HG03175 (cell line): ENCODE results near the gene CAPN6.

Source experiments
- ATAC-seq: cut with Tn5 transposase; IDR thresholded peaks from one replicate; pipeline ENCODE4 v1.9.1; 2021; ENCODE audit warnings: mild to moderate bottlenecking, moderate library complexity; ENCODE audit not compliant: unreplicated experiment

CAPN6 gene, protein sequence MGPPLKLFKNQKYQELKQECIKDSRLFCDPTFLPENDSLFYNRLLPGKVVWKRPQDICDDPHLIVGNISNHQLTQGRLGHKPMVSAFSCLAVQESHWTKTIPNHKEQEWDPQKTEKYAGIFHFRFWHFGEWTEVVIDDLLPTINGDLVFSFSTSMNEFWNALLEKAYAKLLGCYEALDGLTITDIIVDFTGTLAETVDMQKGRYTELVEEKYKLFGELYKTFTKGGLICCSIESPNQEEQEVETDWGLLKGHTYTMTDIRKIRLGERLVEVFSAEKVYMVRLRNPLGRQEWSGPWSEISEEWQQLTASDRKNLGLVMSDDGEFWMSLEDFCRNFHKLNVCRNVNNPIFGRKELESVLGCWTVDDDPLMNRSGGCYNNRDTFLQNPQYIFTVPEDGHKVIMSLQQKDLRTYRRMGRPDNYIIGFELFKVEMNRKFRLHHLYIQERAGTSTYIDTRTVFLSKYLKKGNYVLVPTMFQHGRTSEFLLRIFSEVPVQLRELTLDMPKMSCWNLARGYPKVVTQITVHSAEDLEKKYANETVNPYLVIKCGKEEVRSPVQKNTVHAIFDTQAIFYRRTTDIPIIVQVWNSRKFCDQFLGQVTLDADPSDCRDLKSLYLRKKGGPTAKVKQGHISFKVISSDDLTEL

DNA sequence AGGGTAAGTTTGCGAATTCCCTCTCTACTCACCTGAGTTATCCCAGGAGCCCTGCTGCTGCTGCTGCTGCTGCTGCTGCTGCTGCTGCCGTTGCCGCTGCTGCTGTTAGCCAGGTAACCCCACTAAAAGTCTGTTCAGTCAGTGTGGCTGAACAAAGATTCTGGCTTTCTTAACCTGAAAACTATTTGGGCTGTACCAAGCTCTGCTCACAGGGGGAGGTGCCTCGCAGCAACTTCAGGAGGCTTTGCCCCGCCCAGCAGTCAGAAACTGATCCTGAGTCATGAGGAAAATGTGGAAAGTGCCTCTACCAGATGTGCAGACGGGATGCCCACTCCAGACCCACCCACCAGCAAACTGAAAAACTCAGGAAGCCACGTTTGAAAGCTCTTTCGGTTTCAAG, at the start of gene CAPN6:
TSS of gene CAPN6 (minus strand) at position 145 of the 400 bp plus-strand sequence. CDS start 6,547 bp downstream, outside the sequence.
- no peak for ATAC-seq

DNA sequence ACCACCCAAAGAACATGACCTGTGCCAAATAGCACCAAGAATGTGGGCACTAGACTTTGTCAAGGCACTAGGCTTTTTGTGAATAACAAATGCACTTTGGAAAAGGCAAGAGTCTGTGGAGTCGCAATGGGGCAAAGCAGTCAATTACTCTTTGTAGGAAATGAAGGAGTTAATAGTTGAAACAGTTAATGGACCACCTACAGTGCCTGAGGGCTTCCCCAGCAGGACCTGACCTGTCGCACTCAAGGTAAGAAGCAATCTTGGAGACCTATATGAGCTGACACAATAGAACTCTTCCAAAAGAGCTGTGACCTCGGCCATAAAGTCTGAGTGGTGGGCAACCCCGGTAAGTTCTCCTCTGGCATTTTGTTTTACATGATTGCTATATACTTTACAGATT, 49.2 kb upstream of the CAPN6 start:
- ATAC-seq, result no peak

DNA sequence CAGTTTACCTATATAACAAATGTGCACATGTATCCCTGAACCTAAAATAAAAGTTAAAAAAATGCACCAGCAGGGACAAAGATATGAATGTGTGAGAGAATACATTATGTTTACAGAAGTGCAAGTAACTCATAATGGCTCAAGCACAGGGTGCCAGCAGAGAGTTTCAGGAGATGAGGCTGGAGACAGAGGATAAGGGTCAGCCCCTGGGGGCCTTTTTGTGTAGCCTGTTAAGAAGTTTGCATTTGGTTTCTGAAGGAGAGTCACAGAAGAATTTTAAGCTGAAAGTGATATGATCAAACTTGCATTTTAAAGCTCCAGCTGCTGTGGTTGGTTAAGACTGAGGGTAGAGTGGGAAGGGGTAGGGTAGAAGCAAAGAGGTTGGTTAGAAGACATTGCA, 48.6 kb upstream of the CAPN6 start:
- ATAC-seq, result no peak

DNA sequence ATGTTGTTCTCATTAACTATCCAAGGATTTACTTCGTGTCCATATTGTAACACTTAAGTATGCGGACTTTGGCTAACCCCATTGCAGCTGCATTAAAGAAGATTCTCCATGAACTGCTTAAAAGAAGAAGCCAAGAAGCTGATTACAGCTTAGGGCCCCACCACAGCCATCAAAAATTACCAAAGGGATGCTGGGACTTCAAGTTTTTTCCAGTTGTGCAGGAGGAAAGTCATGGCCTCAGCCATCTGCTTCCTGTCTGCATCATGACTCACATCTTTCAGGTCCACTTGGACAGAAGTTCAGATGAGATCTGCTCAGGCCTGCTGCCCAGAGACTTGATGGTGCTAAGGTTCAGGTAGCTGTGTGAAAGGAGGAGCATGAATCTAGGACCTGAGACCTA, 38.8 kb upstream of the CAPN6 start:
- ATAC-seq, result no peak

DNA sequence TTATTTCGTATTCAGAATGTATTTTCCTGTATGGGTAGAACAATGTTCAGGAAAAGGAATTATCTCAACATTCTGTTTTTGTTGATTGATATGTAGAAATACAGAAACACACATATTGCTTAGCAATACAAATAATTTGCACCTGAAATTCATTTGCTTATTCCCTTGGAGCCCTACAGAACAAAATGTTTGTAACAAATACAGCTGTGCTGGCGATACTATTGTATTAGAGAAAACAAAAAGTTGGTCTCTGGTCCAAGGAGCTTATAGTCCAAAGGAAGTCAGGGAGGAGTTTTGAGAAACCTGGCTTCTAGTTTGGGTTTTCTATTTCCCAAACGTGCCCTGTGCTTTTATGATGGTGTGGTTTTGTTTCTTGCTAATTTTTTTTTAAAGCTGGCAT, 37.8 kb upstream of the CAPN6 start:
- no peak for ATAC-seq

DNA sequence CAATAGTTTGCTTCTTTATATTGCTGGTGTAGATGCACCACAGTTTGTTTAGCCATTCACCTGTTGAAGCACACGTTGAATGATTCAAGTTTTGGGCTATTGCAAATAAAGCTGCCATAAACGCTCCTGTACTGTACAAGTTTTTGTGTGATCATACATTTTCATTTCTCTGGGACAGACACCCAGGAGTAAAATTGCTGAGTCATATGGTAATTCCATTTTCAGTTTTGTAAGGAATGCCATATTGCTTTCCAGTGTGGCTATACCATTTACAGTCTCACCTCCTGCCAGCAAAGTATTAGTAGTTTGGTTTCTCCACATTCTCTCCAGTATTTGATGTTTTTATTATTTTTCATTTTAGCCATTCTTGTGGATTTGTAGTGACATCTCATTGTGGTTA, 32.0 kb upstream of the CAPN6 start:
- ATAC-seq, result no peak

DNA sequence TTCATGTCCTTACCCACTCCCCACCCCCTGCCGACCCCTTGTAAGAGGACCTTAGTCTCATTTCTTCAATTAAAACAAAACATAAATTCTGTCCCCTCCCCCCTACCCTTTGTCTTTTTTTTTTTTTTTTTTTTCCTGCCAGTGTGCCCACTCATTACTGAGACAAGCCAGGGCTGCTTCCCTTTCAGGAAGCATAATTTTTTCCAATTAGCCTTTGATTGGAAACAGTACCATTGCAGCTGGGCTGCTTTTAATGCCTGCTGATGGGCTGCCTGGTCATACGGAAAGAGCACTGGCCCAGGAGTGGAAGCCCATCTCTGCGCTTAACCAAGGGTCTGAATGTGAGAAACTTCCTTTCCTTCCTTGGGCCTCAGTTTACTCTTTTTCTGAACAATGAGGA, 18.6 kb upstream of the CAPN6 start:
- no peak for ATAC-seq

DNA sequence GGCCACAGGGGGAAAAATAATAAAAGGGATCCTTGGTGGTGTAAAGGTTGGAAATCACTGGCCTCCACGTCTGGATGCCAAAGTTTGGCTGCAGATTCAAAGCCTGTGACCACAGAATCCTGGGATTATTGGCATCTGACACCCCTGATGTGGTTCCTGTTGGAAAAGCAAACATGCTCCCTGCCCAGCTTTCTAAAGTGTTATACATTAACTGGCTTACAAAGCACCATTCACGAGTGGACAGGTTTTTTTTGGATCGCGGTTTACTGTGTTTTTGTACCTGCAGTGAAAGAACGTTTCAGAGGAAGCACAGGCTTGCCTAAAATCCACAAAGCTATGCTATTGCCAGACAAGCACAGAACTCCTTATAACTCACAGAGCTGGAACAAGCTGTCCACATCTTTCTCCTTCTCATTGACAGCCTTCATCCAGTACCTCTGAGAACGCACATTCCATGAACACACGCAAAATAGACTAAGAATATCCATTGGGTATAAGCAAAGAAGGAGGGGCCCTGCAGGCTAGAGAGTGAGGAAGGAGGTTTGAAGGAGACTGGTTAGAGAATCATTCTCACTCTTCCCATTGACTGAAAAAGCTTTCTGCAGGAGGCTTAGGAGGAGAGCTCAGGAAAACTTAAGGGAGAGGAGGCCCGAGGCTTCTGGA, 14.5 kb upstream of the CAPN6 start:
- ATAC-seq, result no peak

DNA sequence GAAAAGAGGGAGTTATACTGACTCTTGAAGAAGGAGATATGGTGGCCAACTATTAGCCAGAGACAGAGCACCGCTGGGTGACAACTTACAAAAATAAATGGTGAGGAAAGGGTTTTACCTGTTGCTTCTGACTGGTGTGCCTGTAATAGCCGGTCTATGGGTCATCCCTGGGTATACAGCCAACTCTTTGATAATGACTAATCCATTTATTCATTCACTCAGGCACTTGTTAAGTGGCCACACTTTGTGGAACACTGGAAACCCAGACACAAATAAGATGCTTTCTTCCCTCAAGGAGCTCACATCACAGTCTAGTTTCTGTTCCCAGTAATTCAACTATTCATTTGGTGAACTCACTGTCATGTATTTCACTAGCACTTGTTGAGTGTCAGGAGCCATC, 13.2 kb upstream of the CAPN6 start:
- no peak for ATAC-seq

DNA sequence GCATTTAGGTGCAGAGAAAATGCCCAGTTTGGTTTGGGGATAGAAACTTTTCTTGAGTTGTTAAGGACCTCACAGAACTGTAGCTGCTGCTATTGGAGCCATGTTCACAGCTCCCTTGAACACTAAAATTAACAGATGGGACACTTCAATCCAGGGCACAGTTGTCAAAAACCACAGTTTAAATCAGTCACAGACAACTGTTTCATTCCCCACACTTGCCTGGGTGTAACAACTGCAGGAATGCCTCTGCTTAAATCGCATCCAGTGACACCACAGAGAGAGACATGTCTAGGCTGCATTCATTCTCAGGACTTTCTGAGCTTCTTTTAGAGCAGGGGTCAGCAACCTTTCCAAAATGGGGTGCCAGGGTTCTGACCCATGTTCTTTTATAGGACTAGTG, 12.7 kb upstream of the CAPN6 start:
- ATAC-seq, result no peak

DNA sequence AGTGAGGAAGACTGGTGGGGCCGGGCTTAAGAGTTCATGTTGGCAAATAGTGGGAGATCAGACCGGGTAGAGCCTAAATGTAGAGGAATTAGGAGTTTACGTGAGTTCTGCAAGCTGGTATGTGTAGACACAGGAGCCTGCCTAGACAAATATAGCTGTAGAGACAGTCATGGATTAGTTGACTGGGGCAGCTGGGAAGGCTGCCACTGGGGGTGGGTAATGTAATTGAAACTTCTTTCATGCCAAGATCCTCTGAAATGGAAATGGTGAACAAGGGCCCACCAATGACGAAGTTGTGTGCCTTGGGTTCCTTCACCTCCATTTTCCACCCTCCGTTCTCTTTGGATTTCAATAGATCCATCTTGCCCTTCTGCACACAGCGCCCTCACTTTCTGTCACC, 11.9 kb upstream of the CAPN6 start:
- ATAC-seq, result no peak

DNA sequence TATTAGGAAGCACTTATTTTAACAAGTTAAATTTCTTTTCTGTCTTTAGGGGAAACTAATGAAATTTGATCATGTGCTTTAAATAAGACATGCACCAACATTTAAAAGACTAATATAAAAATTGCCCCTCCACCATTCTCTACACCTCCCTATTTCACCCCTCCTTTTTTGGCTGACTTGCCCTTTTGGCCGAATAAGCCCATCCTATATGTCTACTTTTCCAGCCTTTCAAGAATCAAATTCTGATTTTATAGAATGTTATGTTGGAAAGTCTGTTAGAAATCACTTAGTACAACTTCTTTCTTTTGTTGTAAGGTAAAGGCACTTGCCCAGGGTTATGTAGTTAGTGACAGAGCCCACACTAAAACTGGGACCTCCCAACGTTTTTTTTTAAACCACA, 1.8 kb downstream of the CAPN6 start:
- no peak for ATAC-seq

DNA sequence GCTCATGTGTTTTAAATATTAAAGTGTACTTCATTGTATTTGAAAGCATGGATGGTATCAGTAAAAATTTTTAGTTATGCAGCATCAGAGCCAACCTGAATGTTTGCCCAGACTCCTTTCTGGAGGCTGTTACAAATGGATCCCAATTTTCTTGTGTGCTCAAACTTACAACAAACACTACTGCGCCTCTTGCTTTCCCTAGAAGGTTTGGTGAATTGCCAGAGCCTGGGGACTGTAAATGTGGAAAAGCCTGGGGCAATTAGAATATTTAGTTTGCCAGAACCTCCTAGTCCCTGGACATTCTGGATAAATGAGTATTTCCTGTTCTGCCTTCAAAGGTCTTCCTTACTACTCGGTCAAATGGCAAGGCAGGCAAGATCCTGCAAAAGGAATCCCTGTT, 4.8 kb downstream of the CAPN6 start:
- no peak for ATAC-seq

DNA sequence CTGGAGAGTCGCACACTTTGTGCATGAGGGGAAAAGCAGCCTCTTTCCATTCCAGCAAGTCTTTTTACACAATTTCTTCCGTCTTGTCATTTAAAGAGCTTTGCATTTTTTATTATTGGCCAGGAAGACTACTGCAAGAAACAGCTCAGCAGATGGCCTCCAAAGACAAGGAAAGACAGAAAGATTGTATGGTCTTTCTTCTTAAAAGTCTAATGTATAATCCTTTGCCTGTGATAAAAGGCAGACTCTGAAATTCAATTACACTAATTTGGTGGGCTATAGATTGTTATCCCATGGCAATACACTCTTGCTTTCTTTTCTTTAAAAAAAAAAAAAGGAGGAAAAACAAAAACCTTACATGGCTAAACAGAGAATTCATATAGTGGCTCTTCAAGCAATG, 5.9 kb downstream of the CAPN6 start:
- ATAC-seq, result no peak

DNA sequence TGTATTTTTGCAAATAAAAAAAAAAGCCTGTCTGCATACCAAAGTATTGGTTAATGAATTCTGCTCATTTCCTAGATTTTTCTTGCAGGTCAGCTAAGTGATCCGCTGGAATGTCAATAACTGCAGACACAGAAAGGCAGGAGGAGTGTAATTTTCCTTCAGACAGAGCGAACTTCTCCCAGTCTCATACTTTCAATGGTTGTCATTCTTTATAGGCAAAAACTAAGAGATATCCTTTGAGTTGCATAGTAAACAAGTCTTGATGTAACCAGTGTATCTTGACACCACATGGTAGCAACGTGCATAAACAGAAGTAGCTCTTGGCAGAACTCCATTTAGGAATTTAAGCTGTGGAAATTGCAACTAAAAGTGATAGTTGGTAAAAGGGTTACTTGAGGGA, 8.2 kb downstream of the CAPN6 start:
- ATAC-seq, result no peak

DNA sequence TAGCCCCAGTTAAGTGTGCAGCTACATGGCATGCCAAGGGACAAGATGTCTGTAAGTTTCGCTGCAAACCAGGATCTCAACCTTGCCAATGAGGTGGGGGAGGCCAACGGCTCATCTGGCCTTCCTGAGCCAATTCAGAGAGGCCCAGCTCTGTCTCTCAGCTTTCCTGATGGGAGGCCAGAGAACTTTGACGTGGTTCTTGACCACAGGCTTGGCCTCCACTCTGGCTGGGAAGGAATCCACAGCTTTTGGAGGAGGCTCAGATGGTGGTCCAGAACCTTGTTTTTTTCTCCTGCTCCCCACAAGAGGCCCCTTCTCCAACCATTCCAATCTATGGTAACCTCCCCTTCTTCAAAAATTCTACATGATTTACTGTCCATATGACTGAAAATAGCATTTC, 9.8 kb downstream of the CAPN6 start:
- ATAC-seq, result no peak

DNA sequence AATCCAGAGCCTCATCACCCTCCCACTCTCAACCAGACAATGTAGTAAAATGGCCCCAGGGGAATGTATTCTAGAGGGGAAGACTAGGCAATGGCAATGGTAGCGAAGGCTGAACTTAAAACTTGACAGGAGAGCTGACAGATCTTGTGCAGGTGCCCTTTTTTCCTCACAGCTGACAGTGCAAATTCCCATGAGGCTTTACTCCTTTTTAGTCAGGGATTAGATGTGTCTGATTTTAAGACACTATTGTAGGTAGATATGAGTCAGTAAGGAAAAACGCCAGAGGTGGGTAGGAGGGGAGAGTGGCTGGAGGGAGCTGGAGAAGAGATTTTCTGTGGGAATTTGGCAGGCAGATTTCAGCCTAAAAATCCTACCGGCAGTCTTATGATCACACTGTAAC, 10.7 kb downstream of the CAPN6 start:
- ATAC-seq, result no peak

DNA sequence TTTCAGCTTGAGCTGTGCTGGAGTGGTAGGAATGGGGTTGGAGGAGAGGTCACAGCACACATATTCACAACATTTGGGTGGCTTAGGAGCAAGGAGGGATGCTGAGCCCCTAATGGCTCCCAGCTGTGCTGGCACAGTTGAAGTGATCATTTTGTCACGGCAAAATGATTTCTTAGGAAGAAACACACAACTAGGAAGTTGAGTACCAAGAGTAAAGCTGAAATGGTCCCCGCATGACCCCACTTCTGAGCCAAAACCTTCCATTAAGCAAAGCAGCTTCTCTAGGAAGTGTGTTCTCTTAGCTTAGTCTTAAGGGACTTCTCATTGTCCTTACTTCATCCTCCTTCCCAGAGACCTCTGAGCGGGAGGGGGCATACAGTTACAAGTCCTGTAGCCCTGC, 12.6 kb downstream of the CAPN6 start:
- no peak for ATAC-seq

DNA sequence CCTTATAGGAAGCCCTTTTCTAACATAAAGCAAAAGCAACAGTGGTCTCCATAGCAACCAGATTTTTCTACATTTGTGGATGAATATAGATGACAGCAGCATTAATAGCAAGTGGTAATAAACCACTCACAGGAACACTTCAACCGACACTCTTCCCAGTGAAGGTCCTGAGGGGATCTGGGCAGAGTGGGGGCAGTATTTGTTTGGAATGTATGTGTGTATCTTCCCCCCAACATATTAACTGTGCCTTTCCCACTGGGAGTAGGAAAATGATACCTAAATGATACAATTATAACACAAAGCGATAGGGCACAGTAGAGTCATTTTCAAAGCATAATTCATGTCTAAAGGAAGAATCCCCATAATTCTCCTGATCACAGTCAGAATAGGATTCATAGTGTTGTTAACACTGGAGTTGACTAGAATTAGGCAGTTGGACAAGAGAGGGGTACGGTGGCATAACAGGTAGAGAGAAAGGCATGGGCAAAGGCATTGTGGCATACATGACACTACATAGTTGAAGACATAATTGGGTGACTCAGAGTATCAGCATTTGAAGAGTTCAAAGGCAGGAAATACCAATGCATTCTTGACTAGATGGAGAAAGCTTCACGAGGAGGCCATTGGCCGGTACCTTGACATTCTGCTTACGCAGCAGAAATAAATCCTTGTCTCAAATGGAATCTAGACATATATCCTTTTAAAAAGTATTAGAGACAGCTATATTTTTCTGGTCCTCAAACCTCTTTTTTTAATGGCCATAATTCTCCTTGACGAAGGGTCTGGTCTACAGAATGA, 15.2 kb downstream of the CAPN6 start:
- no peak for ATAC-seq

DNA sequence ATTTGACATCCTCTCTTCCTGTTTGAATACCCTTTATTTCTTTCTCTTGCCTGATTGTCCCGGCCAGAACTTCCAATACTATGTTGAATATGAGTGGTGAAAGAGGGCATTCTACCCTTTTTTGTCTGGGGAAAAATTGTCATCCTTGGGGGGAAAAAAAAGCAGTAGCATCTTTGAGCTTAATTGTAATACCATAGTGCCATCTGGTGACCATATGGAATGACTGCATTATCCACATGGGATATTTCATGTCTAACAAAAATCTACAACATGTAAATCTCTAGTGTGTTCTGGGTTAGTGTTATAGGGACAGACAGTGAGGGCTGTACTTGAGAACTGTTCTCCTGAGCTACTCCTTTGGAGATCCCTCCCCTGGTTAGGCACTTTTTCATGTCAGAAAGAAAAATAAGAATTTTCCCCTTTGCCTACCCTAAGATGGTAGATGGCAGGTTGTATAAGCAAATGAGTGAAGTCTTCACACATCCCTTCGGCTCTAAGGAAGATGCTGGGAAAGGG, 26.0 kb downstream of the CAPN6 start:
- ATAC-seq, result no peak

DNA sequence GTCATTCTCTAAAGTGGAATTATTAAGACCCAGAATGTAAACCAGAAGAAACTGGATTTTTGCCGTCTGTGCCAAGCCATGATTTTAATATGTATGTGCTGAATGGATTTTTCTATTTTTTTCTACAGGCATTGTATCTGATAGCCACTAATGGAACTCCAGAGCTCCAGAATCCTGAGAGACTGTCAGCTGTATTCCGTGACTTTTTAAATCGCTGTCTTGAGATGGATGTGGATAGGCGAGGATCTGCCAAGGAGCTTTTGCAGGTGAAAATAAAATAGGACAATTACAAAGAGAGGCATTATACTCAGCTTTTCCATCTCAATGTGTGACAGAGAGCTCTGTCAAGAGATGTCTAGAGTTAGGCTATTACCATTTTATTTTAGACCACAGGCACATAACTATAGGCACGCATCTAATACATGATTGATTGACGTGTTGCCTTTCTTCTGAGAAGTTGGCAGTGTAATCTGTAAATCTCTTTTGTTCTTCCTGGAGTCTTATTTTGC, 53.9 kb downstream of the CAPN6 start:
- no peak for ATAC-seq
